Stimulated activated CD4-positive, alpha-beta T cell treated with anti-CD3 and anti-CD28 coated beads, Interleukin-4, amount 100 ng/mL, for 1 hour (primary cell): ENCODE data around the gene SNX24.
"Not testable (repeated sequence)": the region's sequence is repeated elsewhere in the genome, so short reads cannot be mapped to it uniquely, and the experiment has no call there.

Experiments used
- DNase-seq: peaks from one replicate; pipeline ENCODE4 v3.0.0-alpha.2; 2020

SNX24 gene, protein sequence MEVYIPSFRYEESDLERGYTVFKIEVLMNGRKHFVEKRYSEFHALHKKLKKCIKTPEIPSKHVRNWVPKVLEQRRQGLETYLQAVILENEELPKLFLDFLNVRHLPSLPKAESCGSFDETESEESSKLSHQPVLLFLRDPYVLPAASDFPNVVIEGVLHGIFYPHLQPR

DNA sequence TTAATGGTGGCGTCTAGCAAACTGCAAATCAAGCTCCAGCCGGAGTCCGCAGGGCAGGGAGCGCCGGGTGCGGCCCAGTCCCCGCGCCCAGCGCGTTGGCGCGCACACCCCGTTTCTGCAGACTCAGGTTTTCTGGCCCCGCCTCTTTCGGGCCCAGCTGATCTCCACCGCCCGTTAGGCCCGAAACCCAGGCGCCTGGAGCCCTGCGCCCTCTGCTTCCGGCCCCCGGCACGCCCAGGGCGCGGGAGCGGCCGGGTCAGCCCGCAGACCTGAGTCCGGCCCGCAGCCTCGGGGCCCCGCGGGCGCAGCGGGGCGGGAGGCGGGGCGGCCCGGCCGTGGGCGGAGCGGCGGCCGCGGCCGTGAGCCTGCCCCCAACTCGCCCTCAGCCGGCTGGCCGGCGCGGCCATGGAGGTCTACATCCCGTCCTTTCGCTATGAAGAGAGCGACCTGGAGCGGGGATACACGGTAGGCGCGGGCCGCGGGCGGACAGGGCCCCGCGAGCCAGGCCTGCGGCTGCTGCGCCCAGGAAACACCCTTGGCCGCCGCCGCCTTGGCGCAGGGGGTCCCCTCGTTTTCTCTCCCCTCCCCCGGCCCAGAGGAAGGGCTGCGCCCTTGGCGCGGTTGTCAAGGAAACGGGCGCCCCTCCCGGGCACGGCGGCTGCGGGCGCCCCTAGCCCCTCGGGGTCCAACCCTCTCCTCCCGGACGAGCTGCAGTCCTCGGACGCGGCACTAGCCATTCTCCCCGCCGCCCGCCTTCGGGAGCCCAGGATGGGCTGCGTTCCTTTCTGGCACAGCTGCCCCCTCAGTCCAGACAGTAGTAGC lies at the start of gene SNX24:
Gene SNX24 (plus strand): TSS at position 385 of the 822 bp plus-strand sequence. CDS start 21 bp downstream, at position 406.
- peak; percentile 65 for DNase-seq

DNA sequence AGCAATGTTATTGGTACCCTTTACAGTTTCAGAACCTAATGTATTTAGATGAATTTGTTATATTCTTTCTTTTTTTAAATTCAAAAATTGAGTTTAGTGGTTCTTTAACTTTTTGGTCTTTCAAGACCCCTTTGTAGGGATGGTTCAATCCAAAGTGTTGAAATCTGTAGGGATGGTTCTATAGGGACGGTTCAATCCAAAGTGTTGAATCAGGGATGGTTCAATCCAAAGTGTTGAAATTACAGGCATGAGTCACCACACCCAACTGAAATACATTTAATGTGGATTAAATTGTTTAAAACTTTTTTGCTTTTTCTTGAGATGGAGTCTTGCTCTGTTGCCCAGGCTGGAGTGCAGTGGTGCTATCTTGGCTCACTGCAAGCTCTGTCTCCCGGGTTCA lies 39.9 kb upstream of the SNX24 start:
- no peak for DNase-seq

DNA sequence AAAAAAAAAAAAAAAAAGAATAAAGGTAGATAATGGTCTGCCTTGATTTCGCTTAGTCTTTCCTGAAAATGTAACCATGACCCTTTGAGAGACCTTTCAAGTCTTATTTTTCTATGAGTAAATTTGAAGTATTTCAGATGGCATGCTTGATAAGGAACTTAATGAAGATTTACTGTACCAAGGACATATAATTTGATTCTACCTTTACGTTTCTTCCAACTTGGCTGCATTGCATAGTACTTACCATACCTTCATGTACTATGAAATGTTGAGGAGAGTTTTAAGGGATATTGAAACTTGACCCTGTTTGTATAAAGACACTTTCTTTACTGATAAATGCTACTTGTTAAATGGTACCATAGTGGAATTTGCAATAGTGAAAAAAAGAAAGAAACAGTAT lies 35.0 kb upstream of the SNX24 start:
- no peak for DNase-seq

DNA sequence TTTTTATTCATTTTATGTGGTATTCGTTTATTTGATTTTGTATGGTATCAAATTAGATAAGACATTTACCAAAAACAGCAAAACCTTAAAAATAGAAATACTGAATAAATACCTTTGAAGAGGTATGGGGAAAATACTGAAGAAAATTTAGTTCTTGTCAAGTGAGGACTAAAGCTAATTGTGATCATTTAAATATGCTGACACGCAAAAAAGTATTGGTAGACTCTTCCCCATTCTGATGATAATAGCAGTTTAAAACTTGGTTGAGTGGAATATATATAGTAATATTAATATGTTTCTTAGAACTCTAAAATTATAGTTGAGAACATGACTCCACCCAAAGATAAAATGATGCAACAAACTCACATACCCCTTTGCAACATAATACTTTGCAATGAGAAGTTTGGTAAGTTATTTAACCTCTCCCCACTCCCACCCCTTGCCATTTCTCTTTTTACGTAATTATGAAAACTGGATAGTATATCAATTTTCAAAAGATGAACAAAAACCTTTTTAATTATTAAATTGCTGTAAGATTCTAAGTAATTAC lies 30.1 kb upstream of the SNX24 start:
- DNase-seq: no peak

DNA sequence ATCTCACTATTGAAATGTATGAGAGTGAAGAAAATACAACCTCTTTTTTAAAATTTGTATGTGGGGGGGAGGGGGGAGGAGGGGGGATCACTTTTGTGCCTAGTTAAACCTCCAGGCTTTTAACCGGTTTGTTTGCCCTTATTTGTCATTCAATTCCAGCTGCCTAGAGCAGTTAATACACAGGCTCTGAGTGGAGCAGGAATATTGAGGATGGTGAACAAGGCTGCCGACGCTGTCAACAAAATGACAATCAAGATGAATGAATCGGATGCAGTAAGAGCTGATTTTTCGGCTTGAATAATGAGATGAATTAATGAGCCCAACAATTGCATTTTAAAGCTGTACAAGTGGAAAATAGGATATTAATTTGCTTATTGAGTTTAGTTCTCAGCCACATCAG lies 28.7 kb upstream of the SNX24 start:
- DNase-seq: no peak

DNA sequence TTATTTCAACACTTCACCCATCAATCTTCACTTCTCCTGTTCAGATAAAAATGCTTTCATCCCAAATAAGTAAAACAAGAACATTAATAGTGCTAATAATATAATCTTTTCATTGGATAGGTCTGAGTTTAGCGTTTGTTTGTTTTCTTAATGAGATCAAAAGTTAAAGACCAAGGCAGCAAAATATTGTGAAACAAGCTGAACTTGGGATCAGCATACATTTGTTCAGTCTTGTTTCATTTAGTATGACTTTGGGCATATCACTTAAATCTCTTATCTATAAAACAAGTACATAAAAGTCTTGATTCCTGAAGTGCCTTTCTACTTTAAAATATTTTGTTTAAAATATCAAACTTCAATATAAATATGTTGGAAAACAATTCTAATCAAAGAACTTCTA lies 13.4 kb upstream of the SNX24 start:
- no peak for DNase-seq

DNA sequence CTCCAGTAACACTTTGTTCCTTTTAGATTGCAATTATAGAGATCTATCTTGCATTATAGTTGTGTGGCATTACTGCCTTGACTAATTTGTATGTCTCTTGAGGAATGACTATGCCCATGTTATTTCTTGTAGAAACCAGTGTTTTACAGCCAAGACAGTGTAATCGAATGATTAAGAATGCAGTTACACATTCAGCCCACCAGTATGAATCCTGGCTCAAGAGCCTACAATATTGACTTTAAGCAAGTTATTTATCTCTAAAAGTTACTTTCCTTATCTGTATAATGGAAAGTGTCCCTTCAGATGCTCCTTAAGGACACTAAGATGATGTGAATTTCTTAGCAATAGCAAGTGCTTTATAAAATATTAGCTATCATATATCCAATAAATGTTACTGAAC lies 9.7 kb upstream of the SNX24 start:
- no peak for DNase-seq

DNA sequence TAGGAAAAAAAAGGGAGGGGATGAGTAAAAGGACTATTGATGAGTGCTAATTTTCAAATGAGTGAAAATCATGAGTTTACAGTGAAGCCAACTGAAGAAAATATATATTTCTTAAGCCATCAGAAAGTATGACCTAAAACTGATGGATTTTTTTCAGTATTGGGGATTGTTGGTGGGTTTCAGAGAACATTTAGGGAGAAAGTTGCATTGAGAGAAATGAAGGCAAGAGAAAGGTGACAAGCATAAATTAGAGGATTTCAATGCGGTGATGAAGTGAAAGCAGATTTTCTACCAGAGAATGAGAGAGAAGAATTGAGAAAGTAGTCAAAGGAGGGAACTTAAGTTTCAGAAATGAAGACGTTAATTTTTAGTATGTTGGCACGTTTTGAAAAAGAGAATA lies 8.5 kb upstream of the SNX24 start:
- DNase-seq: no peak

DNA sequence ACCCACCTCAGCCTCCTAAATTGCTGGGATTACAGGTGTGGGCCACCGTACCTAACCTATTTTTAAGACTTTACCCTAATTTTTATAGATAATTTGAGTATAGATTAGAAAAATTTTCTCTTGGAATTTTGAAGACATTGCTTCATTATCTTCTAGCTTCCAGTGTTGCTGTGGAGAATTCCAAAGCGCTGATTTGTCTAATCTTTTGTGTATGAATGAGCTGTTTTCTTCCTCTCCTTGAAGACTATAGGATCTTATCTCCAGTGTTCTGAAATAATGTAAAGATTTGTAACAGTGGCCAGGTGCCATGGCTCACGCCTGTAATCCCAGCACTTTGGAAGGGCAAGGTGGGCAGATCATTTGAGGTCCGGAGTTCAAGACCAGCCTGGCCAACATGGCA lies 5.7 kb upstream of the SNX24 start:
- DNase-seq: no peak

DNA sequence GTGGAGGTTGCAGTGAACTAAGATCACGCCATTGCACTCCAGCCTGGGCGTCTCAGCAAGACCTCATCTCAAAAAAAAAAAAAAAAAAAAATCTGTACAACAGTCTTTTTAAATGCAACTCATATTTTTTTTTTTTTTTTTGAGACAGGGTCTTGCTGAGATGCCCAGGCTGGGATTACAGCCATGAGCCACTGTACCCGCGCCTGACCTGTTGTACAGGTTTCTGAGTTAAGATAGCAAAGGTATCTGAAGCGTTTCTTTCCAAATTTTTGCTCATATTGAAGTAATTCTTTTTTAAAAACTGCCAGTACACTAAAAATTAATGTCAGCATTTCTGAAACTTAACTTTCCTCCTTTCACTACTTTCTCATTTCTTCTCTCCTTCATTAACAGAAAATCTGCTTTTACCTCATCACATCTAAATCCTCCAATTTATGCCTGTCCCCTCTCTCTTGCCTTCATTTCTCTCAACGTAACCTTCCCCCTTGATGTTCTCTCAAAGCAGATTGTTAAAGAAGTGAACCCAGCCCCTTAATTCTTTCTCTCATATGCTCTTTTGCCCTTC lies 3.3 kb upstream of the SNX24 start:
- DNase-seq: no peak

DNA sequence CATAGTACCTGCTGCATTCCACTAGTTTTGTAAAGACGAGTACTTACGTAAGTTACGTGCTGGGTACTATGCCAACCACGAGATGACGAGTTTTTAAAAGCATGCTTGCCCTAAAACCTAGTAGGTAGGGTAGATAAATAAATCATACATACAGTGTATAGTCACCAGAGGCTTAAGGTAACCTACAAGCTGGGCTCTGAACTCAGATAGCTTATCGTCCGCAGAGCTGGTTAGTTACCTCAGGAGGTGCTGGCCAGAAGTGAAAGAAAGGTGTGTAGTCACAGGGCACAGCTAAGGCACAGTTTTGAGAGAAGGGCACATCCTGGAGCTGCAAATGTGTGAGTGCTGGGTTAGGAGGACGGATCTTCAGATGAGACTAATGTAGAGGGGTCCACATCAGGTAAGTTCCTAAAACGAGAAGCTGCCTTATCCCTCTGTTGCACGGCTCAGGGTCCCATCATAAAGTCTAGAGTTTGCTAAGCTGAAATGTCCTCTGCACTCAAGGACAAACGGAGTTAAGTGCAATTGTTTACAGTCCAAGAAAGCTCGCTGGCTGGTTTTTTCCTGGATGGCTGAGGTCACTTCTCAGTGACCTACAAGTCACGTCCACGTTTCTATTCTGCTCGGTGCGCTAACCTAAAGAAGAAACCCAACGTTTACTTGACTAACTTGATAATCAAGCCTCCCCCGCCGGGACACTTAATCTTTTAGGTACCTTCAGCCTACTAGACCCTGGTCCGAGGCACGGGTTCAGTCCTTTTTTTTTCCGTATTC lies 1.1 kb upstream of the SNX24 start:
- DNase-seq: no peak

DNA sequence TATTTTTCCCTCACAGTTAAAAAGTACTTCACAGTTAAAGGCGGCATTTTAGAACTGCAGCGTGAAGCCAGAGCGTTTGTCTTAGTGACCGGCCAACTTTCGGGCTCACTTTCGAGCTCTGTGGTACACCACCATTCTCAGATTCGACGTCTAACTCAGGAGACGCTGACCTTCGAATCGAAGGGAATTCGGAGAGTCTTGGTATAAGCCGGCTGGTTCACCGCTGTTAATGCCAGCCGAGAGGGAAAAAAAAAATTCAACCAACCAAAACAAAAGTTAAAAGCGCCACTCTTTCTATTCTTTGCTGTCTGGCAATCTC lies 544 bp upstream of the SNX24 start:
- DNase-seq: no peak

DNA sequence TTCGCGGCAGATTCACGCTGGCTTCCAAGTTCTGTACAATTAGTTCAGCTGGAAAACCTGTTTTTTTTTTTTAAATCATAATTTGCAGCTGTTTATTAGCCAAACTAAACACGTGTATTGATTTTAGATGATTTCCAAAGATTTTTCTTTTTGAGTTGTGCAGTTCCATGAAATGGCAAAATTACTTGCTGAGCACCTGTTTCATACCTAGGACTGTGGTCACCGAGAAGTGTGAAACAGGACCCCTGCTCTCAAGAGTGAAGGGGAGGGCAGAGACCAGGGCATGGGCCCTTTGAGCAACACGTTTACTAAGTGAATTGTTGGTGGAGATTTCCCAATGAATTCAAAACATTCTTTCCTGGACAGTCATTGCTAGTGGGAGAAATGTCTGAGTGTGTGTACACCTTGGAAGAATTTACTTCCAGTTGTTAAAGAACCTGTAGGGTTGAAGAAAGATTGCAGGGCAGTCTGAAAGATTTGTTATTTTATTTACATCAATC lies 688 bp downstream of the SNX24 start:
- DNase-seq: no peak

DNA sequence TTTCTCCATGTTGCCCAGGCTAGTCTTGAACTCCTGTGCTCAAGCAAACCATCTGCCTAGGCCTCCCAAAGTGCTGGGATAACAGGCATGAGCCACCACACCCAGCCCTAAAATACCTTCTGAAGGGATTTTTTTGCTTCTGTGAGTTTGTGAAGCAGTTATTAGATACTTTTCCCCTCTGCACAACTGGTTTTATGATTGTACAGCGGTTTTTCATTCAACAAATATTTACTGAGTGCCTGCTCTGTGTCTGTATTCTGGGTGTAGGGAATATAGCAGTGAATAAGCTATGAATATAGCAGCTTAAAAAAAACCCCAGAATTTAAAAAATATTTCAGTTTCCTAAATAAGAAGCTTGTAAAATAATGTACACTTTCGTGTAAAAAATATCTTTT lies 2.3 kb downstream of the SNX24 start:
- no peak for DNase-seq

DNA sequence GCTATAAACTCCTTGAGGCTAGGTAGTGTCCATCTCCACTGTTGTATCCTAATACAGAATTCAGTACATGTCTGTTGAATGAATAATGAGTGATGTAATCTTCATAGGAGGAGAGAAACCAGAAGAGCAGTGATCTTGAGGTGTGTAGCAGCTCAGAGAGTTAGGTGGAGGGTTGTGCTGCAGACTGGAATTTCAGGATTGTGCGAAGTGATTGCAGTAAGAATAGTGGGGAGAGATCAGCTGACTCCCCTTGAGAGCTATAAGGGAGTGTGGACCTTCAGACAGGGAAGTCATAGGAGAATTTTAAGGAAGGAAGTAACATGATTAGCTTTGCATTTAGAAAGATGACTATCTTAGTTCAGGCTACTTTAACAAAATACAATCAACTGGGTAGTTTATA lies 4.4 kb downstream of the SNX24 start:
- DNase-seq: no peak

DNA sequence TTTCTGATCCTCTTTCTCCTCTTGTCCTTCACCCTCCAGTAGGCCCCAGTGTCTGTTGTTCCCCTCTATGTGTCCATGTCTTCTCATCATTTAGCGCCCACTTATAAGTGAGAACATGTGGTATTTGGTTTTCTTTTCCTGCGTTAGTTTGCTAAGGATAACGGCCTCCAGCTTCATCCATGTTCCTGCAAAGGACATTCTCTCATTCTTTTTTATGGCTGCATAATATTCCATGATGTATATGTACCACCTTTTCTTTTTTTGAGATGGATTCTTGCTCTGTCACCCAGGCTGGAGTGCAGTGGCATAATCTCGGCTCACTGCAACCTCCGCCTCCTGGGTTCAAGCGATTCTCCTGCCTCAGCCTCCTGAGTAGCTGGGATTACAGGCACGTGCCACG lies 12.1 kb downstream of the SNX24 start:
- DNase-seq: not testable (repeated sequence)

DNA sequence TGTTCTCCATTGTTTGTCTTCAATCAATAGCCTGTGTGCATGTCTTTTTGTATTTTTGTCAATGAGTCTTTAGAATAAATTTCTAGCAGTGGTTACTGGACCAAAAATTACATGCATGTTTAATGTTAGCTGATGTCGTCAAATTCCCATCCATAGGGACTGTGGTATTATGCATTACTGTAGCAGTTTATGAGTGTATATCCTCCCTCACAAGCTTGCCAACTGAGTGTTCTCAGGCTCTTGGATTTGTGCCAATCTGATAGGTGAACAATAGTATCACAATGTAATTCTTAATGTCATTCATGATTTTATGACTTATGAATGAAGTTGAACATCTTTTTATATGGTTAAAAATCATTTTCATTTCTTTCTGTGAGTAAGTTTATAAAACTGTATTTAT lies 13.0 kb downstream of the SNX24 start:
- DNase-seq: no peak

DNA sequence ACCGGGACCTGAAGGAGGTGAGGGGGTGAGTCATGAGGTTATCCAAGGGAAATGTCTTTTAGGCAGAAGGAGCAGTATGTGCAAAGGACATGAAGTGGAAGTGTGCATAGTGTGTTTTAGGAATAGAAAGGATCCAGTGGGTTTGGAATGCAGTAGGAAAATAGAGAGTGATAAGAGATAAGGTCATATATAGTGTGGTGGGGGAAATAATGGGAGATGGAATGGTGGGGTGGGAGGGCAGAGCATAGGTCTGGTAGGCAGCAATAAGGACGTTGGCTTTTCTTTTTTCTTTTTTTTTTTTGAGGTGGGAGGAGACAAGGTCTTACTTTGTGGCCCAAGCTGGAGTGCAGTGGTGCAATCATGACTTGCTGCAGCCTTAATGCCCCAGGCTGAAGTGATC lies 17.8 kb downstream of the SNX24 start:
- no peak for DNase-seq

DNA sequence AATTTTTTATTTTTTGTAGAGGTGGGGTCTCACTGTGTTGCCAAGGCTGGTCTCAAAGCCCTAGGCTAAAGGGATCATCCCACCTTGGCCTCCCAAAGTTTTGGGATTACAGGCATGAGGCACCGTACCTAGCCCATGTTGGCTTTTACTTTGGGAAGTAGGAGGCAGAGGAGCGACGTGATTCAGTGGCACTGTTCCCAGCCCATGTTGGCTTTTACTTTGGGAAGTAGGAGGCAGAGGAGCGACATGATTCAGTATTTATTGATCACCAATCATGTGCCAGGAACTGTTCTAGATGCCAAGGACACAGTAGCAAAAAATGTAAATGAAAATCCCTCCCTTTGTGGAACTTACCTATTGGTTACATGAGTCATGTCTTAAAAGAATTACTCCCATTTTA lies 18.3 kb downstream of the SNX24 start:
- no peak for DNase-seq

DNA sequence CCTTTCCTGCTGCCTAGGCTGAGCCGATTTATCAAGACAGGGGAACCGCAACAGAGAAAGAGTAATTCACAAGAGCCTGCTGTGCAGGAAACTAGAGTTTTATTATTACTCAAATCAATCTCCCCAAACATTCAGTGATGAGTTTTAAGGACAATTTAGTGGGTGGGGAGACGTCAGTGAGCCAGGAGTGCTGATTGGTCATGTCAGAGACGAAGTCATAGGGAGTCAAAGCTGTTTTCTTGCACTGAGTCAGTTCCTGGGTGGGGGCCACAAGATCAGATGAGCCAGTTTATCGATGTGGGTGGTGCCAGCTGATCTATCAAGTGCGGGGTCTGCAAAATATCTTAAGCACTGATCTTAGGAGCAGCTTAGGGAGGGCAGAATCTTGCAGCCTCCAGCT lies 19.0 kb downstream of the SNX24 start:
- DNase-seq: no peak

DNA sequence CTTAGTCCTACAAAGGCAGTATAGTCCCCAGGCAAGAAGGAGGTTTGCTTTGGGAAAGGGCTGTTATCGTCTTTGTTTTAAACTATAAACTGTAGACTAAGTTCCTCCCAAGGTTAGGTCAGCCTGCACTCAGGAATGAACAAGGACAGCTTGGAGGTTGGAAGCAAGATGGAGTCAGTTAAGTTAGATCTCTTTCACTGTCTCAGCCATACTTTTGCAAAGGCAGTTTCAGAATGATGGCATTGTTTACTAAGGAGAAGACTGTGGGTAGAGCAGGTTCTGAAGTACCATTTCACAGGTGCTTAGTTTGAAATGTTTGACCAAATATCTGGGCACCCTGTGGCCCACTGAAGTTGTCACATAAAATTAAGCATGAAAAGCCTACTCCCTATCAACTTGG lies 19.4 kb downstream of the SNX24 start:
- DNase-seq: no peak

DNA sequence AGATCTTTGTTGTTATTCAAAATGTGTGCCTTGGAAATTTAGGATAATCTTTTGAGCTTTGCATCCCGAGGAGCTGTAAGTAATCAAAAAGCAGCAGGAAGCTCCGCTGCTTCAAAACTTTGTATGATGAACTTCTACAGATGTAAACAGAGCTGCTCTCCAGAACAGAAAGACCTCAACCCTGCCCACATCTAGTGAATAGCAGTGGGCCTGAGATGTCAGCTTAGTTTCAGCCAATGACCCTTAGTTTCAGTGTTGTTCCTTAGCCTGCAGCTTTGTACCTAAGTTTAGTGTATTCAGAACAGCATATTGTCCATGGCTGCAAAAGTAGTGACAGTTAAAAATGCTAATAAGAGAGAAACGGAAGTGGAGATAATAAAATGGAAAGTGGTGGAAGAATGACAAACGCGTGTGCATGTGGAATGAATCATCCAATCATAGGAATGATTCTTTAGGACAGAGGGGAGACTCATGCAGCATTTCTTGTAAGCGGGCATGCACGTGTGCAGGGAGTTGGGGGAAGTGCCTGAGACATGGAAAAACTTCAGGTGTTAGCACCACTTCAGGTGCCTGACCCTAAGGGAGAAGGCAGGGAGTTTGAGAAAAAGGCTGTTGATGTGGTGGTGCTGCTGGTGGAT lies 24.9 kb downstream of the SNX24 start:
- DNase-seq: no peak

DNA sequence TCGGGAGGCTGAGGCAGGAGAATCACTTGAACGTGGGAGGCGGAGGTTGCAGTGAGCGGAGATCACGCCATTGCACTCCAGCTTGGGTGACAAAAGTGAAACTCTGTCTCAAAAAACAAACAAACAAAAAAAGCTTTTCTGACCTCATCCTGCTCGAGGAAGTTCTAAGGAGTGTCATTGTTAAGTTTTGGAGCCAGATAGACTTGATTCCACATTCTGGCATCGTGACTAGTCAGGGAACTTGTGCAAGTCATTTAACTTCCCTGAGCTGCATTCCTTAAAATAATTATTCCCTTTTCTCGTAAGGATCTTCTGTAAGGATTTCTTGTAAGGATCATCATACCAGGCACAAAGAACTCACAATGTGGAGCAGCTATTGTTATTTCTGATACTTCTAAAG lies 26.2 kb downstream of the SNX24 start:
- DNase-seq: no peak
